Activated T-cell treated with anti-CD3 and anti-CD28 coated beads, Interleukin-2, amount 50 U/mL, for 1 hour (primary cell): ENCODE data around the gene FRMPD4.
"Not testable (repeated sequence)": the region's sequence is repeated elsewhere in the genome, so short reads cannot be mapped to it uniquely, and the experiment has no call there.

ENCODE experiments used
- DNase-seq: peaks from one replicate; pipeline ENCODE4 v3.0.0-alpha.2; 2020

The FRMPD4 gene

GRCh38 chrX:12446342-12447075 lies 308.2 kb downstream of the FRMPD4 start:
- no peak for DNase-seq

- no peak for DNase-seq
Observed at GRCh38 chrX:12447448-12448064, 309.3 kb downstream of the FRMPD4 start.

DNA sequence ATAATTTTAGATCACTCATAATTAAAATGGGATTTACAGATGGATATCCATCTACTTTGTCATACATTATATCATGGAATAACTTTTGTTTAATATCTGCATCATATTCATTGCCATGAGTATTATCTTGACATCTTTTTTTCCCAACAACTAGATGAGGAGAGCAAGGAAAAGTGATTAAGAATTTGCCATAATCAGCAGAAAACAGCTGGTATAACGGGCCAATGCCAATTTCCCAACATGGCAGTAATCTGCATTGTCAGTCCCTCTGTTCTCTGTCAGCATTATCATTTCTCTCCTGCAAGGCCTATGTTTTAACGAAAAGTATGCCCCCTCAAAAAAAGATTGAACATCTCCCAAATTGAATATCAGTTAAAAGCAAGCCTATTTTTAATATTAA lies 314.0 kb downstream of the FRMPD4 start:
- DNase-seq: no peak

GRCh38 chrX:12460929-12461328 lies 322.7 kb downstream of the FRMPD4 start:
- no peak for DNase-seq

GRCh38 chrX:12463052-12463451 lies 324.8 kb downstream of the FRMPD4 start:
- DNase-seq: no peak

GRCh38 chrX:12463873-12464272 lies 325.6 kb downstream of the FRMPD4 start:
- no peak for DNase-seq

DNA sequence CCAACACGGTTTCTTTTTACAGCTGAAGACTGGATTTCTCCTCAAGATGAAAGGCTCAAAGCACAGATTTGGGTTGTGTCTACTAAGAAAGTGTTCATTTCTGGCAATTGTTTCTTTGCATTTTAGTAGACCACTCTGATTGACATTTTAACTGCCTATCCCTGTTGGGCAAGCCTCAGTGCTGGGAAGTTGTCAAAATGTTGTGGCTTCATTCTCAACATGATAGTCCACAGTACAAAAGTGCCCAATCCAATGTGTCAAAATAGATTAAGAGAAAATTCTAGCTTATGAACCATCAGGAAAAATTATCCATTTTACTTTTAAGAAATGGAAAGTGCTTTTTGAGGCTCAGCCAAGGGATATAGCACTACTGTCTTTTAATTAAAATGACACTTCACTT lies 329.0 kb downstream of the FRMPD4 start:
- DNase-seq: no peak

GRCh38 chrX:12469296-12469695 lies 331.0 kb downstream of the FRMPD4 start:
- no peak for DNase-seq

- DNase-seq: no peak
Observed at GRCh38 chrX:12471061-12471460, 332.8 kb downstream of the FRMPD4 start.

DNA sequence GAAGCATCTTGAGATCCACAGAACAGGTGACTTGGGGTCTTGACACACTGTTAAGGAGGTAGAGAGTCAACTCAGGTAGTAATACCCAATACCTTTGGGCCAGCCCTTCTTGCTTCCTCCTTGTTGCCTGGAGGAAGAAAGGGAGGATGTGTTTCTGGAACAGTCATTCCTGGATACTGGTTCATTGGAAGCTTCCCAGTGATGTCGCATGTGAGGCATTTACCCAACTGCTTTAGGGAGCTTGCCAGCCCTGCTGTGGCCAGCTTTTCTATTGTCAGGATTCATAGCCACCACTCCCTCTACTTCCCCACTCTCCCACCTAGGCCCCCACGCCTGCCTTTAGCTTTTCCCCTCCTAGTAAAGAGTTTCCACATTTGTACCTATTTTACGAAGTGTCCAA lies 342.7 kb downstream of the FRMPD4 start:
- no peak for DNase-seq

GRCh38 chrX:12488220-12488619 lies 349.9 kb downstream of the FRMPD4 start:
- no peak for DNase-seq

DNA sequence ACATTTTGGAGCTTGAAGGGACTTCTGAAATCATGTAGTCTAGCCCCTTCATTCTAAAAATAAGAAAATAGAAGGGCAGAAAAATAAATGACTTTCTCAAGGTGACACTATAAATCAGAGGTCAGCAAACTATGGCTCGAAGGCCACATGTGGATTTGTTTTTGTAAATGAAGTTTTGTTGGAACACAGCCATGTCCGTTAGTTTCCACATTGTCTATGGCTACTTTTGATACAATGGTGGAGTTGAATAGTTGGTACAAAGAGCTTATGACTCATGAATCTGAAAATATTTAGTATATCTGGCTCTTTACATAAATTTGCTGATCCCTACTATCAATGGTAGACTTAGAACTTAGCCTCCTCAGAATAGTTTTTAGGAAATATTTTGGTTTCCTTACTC lies 350.5 kb downstream of the FRMPD4 start:
- no peak for DNase-seq

DNA sequence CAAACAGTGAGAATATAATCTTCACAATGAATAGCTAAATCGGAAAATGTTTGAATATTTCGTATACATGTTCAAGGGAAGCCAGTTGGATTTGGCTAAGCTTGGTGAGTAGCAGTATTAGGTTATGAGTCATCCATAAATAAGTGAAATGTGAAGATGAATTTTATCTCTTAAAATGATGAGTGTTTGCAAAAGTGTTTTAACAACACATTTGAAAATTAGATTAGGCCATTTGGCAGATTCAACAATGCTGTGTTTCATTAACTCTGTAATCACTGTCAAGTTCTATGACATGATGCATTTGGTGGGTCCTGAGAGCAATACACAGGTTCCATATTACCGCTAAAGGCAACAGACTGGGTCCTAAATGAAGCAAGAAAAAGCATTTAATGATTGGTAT lies 351.1 kb downstream of the FRMPD4 start:
- DNase-seq: no peak

DNA sequence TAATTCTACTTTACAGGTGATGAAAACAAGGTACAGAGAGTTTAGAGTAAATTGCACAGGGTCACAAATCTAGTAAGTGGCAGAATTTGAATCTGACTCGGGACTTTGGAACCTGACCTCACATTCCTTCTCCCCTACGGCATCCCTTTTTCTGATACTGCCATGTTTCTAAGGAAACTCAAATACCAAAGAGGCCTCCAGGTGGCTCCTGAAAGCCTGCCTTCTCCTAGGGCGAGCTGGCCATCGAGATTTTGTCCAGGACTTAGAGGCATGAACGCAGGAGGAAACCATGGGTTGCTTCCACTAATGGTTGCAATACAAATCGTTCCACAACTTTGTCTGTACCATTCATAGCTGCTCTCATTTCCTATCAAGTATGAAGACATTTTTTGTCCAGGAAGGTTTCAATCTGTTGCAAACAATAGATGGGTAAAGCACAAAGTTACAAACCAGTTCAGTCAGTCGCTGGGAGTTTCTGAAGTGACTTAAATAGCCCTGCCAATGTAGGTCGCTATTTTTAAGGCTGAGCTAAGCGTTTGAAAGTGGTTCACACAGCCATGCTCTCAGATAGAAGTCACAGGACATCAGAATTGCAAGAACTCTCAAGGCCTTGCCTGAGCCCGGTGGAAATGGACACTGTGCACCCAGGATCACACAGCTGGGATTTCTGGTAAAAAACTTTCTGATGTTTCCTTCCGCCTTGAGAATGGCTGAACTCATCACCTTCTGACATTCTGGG lies 356.3 kb downstream of the FRMPD4 start:
- no peak for DNase-seq

GRCh38 chrX:12496343-12496742 lies 358.1 kb downstream of the FRMPD4 start:
- no peak for DNase-seq

- DNase-seq: no peak
Observed at GRCh38 chrX:12497832-12498591, 359.7 kb downstream of the FRMPD4 start.

GRCh38 chrX:12505127-12505526 lies 366.9 kb downstream of the FRMPD4 start:
- no peak for DNase-seq

DNA sequence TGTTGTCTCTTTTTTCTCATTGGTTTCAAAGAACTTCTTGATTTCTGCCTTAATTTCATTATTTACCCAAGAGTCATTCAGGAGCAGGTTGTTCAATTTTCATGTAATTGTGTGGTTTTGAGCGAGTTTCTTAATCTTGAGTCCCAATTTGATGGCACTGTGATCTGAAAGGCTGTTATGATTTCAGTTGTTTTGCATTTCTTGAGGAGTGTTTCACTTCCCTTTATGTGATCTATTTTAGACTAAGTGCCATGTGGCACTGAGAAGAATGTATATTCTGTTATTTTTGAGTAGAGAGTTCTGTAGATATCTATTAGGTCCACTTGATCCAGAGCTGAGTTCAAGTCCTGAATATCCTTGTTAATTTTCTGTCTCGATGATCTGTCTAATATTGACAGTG lies 377.1 kb downstream of the FRMPD4 start:
- not testable (repeated sequence) for DNase-seq

DNA sequence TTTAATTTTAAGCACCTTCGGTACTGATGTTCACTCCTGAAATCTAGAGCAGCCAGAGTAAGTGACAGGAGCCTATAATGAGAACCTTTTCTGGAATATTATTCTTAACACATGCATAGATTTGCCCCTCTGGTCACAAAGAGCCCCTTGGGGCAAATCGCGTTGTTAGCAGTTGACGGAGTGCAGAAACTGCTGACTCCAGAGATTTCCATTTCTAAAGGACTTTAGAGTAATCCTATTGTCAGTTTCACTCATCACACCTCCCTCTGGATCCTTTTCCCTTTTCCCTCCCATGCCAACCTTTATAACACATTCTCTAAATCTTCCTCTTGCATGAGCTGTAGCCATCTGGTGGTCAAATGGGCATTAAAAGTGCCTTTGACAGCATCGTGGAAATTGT lies 388.0 kb downstream of the FRMPD4 start:
- no peak for DNase-seq

GRCh38 chrX:12538096-12538495 lies 399.8 kb downstream of the FRMPD4 start:
- not testable (repeated sequence) for DNase-seq

- DNase-seq: not testable (repeated sequence)
Observed at GRCh38 chrX:12542251-12542650, 404.0 kb downstream of the FRMPD4 start.

GRCh38 chrX:12548341-12548740 lies 410.1 kb downstream of the FRMPD4 start:
- no peak for DNase-seq

GRCh38 chrX:12548746-12549145 lies 410.5 kb downstream of the FRMPD4 start:
- no peak for DNase-seq
